ENCODE measurements around the gene CXCL10. TPM values are rescaled to one million over a fixed set of nuclear protein-coding genes. Genes with fewer than 3 reads are reported as not detected.
A peak's percentile ranks its signal among the peaks of the same experiment; 100 is the strongest.

The CXCL10 gene
- total RNA-seq, 1 experiment from 2014 or later: 6.7 TPM

DNA sequence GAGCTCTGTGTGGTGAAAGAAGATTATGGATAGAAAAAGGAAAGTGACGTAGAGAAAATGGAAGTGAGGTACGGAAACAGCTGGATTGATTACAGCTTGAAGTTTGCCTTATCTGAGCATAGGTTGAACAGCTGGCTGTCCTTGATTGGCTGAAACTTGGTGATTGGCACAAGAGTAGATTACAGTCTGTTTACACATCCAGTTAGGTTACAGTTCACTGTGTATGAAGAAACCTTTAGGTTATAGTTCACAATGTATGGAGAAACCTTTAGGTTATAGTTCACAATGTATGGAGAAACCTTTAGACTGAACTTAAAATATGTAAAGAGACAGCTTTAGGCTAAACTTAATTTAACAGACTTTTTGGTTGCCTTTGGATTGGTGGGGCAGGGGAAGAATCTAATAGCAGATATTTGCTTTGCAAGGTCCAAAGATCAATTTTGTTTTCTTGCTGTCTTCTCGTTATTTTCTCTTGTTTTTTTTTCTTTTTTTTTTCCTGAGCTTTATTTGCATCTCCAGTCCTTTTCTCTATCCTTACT lies 35.7 kb upstream of the CXCL10 start:
- Mint-ChIP-seq H3K27ac (ENCODE audit: unreplicated experiment) (peak overlapping the region; percentile 54), H3K36me3 (ENCODE audit: insufficient read depth, unreplicated experiment) (no peaks in the 10 kb centered on the region), H3K4me3 (ENCODE audit: low read depth, unreplicated experiment) (peak overlapping the region; percentile 1), H3K4me1 (ENCODE audit: low read depth, unreplicated experiment) (peaks cover 39% of the 10 kb centered on the region), H3K27me3 (ENCODE audit: unreplicated experiment) (no peaks in the 10 kb centered on the region), H3K9me3 (ENCODE audit: low read depth, unreplicated experiment) (no peaks in the 10 kb centered on the region)
- TF ChIP-seq, protein P1, sequence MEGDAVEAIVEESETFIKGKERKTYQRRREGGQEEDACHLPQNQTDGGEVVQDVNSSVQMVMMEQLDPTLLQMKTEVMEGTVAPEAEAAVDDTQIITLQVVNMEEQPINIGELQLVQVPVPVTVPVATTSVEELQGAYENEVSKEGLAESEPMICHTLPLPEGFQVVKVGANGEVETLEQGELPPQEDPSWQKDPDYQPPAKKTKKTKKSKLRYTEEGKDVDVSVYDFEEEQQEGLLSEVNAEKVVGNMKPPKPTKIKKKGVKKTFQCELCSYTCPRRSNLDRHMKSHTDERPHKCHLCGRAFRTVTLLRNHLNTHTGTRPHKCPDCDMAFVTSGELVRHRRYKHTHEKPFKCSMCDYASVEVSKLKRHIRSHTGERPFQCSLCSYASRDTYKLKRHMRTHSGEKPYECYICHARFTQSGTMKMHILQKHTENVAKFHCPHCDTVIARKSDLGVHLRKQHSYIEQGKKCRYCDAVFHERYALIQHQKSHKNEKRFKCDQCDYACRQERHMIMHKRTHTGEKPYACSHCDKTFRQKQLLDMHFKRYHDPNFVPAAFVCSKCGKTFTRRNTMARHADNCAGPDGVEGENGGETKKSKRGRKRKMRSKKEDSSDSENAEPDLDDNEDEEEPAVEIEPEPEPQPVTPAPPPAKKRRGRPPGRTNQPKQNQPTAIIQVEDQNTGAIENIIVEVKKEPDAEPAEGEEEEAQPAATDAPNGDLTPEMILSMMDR (IDR thresholded peaks at IDR 0.05; ENCODE audit: unreplicated experiment): no peak
- BruUV-seq (replicated peaks): no TSS peak
- intact Hi-C loops (cut with micrococcal nuclease; ENCODE audit: unreplicated experiment): no loop called here
- CTCF ChIA-PET: no interaction called here
- DNase-seq: peak; percentile 9

DNA sequence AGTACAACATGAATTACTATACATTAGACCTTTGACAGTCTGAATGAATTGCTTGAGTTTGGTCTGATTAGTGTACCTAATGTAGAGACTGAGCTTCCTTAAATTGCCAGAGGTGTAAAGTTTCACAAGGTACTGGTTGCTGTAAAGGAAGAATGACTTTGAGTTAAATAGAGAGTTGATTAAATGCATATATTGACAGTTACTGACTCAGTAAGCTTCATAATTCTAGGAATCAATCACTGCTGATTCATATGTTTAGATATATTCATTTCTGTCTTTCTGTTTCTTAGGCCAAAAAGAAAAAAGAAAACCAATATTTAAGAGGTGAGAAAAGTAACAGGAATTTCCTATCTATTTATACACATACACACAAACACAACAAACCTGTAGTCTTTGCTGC lies 35.0 kb upstream of the CXCL10 start:
- Mint-ChIP-seq H3K27me3 (ENCODE audit: unreplicated experiment) (no peaks in the 10 kb centered on the region), H3K36me3 (ENCODE audit: insufficient read depth, unreplicated experiment) (no peaks in the 10 kb centered on the region), H3K9me3 (ENCODE audit: low read depth, unreplicated experiment) (no peaks in the 10 kb centered on the region), H3K27ac (ENCODE audit: unreplicated experiment) (no peak overlapping the region), H3K4me1 (ENCODE audit: low read depth, unreplicated experiment) (peaks cover 44% of the 10 kb centered on the region), H3K4me3 (ENCODE audit: low read depth, unreplicated experiment) (no peak overlapping the region)
- TF ChIP-seq, protein P1 (IDR thresholded peaks at IDR 0.05; ENCODE audit: unreplicated experiment): no peak
- DNase-seq: no peak
- CTCF ChIA-PET: no interaction called here
- intact Hi-C loops (cut with micrococcal nuclease; ENCODE audit: unreplicated experiment): no loop called here
- BruUV-seq (replicated peaks): no TSS peak

DNA sequence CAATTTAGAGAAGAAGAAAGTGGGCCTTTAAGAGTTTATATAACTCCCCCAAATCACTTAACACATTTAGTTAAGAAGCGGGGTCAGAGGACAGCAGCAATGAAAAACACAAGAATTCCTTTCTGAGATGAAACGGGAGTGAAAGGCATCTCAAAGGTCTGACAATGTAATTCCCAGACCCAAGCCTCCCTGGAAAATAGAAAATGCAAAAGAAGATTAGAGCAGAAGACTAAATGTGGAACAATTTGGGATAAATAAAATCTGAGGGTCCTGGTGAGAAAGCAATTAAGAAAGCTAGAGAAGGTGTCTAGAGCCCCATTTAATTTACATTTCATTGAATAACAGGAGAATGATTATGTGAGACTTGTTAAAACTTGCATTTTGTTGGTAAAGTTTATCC lies 32.1 kb upstream of the CXCL10 start:
- H3K4me1 Mint-ChIP-seq (ENCODE audit: low read depth, unreplicated experiment): peaks cover 29% of the 10 kb centered on the region

GRCh38 chr4:76055016-76055415 lies 31.7 kb upstream of the CXCL10 start:
- DNase-seq: no peak
- TF ChIP-seq, protein P1 (IDR thresholded peaks at IDR 0.05; ENCODE audit: unreplicated experiment): no peak
- H3K36me3 Mint-ChIP-seq (ENCODE audit: insufficient read depth, unreplicated experiment): no peaks in the 10 kb centered on the region
- CTCF ChIA-PET: no interaction called here
- no peaks in the 10 kb centered on the region for H3K27me3 Mint-ChIP-seq (ENCODE audit: unreplicated experiment)
- H3K4me1 Mint-ChIP-seq (ENCODE audit: low read depth, unreplicated experiment): peaks cover 25% of the 10 kb centered on the region
- BruUV-seq (replicated peaks): no TSS peak
- H3K4me3 Mint-ChIP-seq (ENCODE audit: low read depth, unreplicated experiment): no peak overlapping the region
- H3K27ac Mint-ChIP-seq (ENCODE audit: unreplicated experiment): no peak overlapping the region
- H3K9me3 Mint-ChIP-seq (ENCODE audit: low read depth, unreplicated experiment): no peaks in the 10 kb centered on the region
- intact Hi-C loops (cut with micrococcal nuclease; ENCODE audit: unreplicated experiment): no loop called here

More for the DNA sequence above, 32.1 kb upstream of the CXCL10 start:
- no TSS peak for BruUV-seq (replicated peaks)
- DNase-seq: no peak
- H3K4me3 Mint-ChIP-seq (ENCODE audit: low read depth, unreplicated experiment): no peak overlapping the region
- TF ChIP-seq, protein P1 (IDR thresholded peaks at IDR 0.05; ENCODE audit: unreplicated experiment): no peak
- CTCF ChIA-PET: no interaction called here
- H3K9me3 Mint-ChIP-seq (ENCODE audit: low read depth, unreplicated experiment): no peaks in the 10 kb centered on the region
- intact Hi-C loops (cut with micrococcal nuclease; ENCODE audit: unreplicated experiment): no loop called here
- no peaks in the 10 kb centered on the region for H3K27me3 Mint-ChIP-seq (ENCODE audit: unreplicated experiment)
- no peaks in the 10 kb centered on the region for H3K36me3 Mint-ChIP-seq (ENCODE audit: insufficient read depth, unreplicated experiment)
- no peak overlapping the region for H3K27ac Mint-ChIP-seq (ENCODE audit: unreplicated experiment)

All from Calu3 (cell line).